ENCODE measurements around the gene SLFN5.
"Not testable (repeated sequence)": the region's sequence is repeated elsewhere in the genome, so short reads cannot be mapped to it uniquely, and the experiment has no call there.

DNA sequence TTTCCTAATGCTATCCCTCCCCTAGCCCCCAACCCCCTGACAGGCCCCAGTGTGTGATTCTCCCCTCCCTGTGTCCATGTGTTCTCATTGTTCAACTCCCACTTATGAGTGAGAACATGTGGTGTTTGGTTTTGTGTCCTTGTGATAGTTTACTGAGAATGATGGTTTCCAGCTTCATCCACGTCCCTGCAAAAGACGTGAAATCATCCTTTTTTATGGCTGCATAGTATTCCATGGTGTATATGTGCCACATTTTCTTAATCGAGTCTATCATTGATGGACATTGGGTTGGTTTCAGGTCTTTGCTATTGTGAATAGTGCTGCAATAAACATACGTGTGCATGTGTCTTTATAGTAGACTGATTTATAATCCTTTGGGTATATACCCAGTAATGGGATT, 8.6 kb upstream of the SLFN5 start:
- TF ChIP-seq, protein P1, sequence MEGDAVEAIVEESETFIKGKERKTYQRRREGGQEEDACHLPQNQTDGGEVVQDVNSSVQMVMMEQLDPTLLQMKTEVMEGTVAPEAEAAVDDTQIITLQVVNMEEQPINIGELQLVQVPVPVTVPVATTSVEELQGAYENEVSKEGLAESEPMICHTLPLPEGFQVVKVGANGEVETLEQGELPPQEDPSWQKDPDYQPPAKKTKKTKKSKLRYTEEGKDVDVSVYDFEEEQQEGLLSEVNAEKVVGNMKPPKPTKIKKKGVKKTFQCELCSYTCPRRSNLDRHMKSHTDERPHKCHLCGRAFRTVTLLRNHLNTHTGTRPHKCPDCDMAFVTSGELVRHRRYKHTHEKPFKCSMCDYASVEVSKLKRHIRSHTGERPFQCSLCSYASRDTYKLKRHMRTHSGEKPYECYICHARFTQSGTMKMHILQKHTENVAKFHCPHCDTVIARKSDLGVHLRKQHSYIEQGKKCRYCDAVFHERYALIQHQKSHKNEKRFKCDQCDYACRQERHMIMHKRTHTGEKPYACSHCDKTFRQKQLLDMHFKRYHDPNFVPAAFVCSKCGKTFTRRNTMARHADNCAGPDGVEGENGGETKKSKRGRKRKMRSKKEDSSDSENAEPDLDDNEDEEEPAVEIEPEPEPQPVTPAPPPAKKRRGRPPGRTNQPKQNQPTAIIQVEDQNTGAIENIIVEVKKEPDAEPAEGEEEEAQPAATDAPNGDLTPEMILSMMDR (IDR thresholded peaks at IDR 0.05; ENCODE audit: borderline replicate concordance, extremely low read depth, low read length, poor library complexity, severe bottlenecking) = not testable (repeated sequence)
- TF ChIP-seq EZH2 (IDR thresholded peaks at IDR 0.05; ENCODE audit: borderline replicate concordance, low read depth, low read length, severe bottlenecking) = not testable (repeated sequence)

Measured in DND-41 (cell line).